PC-9 (cell line): ENCODE data around the gene KCNK5. TPM values are rescaled to one million over a fixed set of nuclear protein-coding genes. Genes with fewer than 3 reads are reported as not detected.

Experiments
- BruUV-seq: library from RNA; stranded (reverse); fragments of 400-500 nt; replicated peaks from 2 replicates; lab custom pipeline; 2021; lab: Mats Ljungman, UMichigan
- CTCF ChIA-PET: fragments of 300-600 bp; sonication (Branson Sonifier 250); formaldehyde crosslinking; loops from one replicate; lab custom pipeline; 2022; ENCODE audit warnings: antibody characterized with exemption; lab: Charles Lee
- POLR2A ChIA-PET: fragments of 300-600 bp; sonication (Branson Sonifier 250); formaldehyde crosslinking; loops from one replicate; lab custom pipeline; 2022; ENCODE audit warnings: antibody characterized with exemption; ENCODE audit not compliant: unreplicated experiment; lab: Charles Lee
- DNase-seq, 2 experiments: peaks; one replicate each; pipeline versions ENCODE4 v3.0.0 to v3.0.0-alpha.2; 2015 to 2022; ENCODE audit warnings: mixed read lengths in 1 of 2
- H2AFZ ChIP-seq: fragments of 200-600 bp; sonication (generic); 2 replicates; pipeline ENCODE4 v1.8.1; 2017; ENCODE audit warnings: antibody characterized with exemption
- H3F3A ChIP-seq: fragments of 200-600 bp; sonication (generic); 2 replicates; pipeline ENCODE4 v1.8.1; 2017; ENCODE audit warnings: antibody characterized with exemption, mild to moderate bottlenecking, low read depth; ENCODE audit not compliant: insufficient read depth
- H3K27ac ChIP-seq: fragments of 200-600 bp; sonication (generic); 2 replicates; pipeline ENCODE4 v1.6.1; 2016; ENCODE audit warnings: mixed run types
- H3K27me3 ChIP-seq: fragments of 200-600 bp; sonication (generic); 2 replicates; pipeline ENCODE4 v1.6.1; 2016; ENCODE audit warnings: low read depth, mixed run types; ENCODE audit not compliant: insufficient read depth
- H3K36me3 ChIP-seq: fragments of 200-600 bp; sonication (generic); 2 replicates; pipeline ENCODE4 v1.6.1; 2016; ENCODE audit warnings: low read depth, mixed run types
- H3K4me1 ChIP-seq: fragments of 200-600 bp; sonication (generic); replicated peaks from 2 replicates; pipeline ENCODE4 v1.6.1; 2016; ENCODE audit warnings: mixed run types; ENCODE audit not compliant: insufficient read depth
- H3K4me2 ChIP-seq: fragments of 200-600 bp; sonication (generic); 2 replicates; pipeline ENCODE4 v1.6.1; 2017; ENCODE audit warnings: mixed run types
- H3K4me3 ChIP-seq: fragments of 200-600 bp; sonication (generic); 2 replicates; pipeline ENCODE4 v1.6.1; 2016; ENCODE audit warnings: mixed run types
- H3K79me2 ChIP-seq: fragments of 200-600 bp; sonication (generic); 2 replicates; pipeline ENCODE4 v1.6.1; 2017; ENCODE audit warnings: low read depth, mixed run types
- H3K9me2 ChIP-seq: fragments of 200-600 bp; sonication (generic); 2 replicates; pipeline ENCODE4 v1.8.1; 2017; ENCODE audit warnings: mild to moderate bottlenecking; ENCODE audit not compliant: insufficient read depth
- H3K9me3 ChIP-seq: fragments of 200-600 bp; sonication (generic); 2 replicates; pipeline ENCODE4 v1.8.1; 2016; ENCODE audit warnings: low read depth; ENCODE audit not compliant: insufficient read depth
- H4K20me1 ChIP-seq: fragments of 200-600 bp; sonication (generic); 2 replicates; pipeline ENCODE4 v1.8.1; 2017; ENCODE audit not compliant: insufficient read depth
- EZH2 ChIP-seq: fragments of 200-600 bp; sonication (generic); IDR thresholded peaks from 2 replicates; pipeline ENCODE4 v1.8.0; 2017; ENCODE audit warnings: antibody characterized with exemption, low read depth
- intact Hi-C: fragments of 100-400 bp; cut with micrococcal nuclease; formaldehyde crosslinking; loops from one replicate; pipeline ENCODE4 v1.10.0; 2022; ENCODE audit not compliant: unreplicated experiment
- total RNA-seq: library from RNA; stranded (reverse); gene quantifications from 2 replicates; pipeline ENCODE4 v1.2.3, GENCODE V29; 2021
- TF ChIP-seq, protein P1 (sequence below): fragments of 200-600 bp; sonication (generic); conservative IDR thresholded peaks from 2 replicates; pipeline ENCODE4 v1.6.1; 2017; ENCODE audit warnings: mixed run types, antibody characterized with exemption, mild to moderate bottlenecking, moderate library complexity

Gene KCNK5
- total RNA-seq, 1 experiment from 2014 or later, result 11.9 TPM

DNA sequence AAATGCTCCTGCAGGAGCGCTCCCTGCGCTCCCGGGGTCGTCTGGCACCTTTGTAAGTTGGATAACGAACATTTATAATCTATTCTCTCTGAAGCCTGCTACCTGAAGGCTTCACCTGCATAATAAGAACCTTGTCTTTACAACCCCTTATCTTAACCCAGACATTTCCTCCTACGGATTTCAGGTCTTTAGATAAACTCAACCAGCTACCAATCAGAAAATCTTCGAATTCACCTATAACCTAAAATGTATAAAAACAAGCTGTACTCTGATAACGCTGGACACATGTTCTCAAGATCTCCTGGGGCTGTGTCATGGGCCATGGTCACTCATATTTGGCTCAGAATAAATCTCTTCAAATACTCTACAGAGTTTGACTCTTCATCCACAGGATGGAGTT, 4.1 kb upstream of the KCNK5 start:
- Histone ChIP-seq H3K36me3 (no peaks in the 10 kb centered on the region), H3K4me2 (no peak overlapping the region), H4K20me1 (no peaks in the 10 kb centered on the region), H3K9me3 (no peaks in the 10 kb centered on the region), H3K79me2 (peaks cover 9% of the 10 kb centered on the region), H3K4me3 (no peak overlapping the region), H3K4me1 (peaks cover 4% of the 10 kb centered on the region), H3F3A (no peaks in the 10 kb centered on the region), H3K9me2 (no peaks in the 10 kb centered on the region), H3K27ac (no peak overlapping the region), H3K27me3 (no peaks in the 10 kb centered on the region), H2AFZ (no peak overlapping the region)
- intact Hi-C loops, result no loop called here
- TF ChIP-seq EZH2, result no peak
- TF ChIP-seq, protein P1, sequence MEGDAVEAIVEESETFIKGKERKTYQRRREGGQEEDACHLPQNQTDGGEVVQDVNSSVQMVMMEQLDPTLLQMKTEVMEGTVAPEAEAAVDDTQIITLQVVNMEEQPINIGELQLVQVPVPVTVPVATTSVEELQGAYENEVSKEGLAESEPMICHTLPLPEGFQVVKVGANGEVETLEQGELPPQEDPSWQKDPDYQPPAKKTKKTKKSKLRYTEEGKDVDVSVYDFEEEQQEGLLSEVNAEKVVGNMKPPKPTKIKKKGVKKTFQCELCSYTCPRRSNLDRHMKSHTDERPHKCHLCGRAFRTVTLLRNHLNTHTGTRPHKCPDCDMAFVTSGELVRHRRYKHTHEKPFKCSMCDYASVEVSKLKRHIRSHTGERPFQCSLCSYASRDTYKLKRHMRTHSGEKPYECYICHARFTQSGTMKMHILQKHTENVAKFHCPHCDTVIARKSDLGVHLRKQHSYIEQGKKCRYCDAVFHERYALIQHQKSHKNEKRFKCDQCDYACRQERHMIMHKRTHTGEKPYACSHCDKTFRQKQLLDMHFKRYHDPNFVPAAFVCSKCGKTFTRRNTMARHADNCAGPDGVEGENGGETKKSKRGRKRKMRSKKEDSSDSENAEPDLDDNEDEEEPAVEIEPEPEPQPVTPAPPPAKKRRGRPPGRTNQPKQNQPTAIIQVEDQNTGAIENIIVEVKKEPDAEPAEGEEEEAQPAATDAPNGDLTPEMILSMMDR, result no peak
- no peak for DNase-seq
- BruUV-seq, result no TSS peak
- ChIA-PET POLR2A (no interaction called here), CTCF (interaction anchor here (0.6 kb wide), 1 partner anchor 21 kb away, joined by 7 read pairs; no protein-coding TSS in a partner anchor)

- Histone ChIP-seq H3K36me3 (peaks cover 4% of the 10 kb centered on the region; the same call in 1 of the 2 replicates), H3K4me3 (no peak overlapping the region), H4K20me1 (no peaks in the 10 kb centered on the region), H2AFZ (no peak overlapping the region), H3K27me3 (no peaks in the 10 kb centered on the region), H3K4me1 (peaks cover 15% of the 10 kb centered on the region), H3F3A (no peaks in the 10 kb centered on the region), H3K27ac (no peak overlapping the region), H3K9me2 (no peaks in the 10 kb centered on the region), H3K79me2 (peaks cover 25% of the 10 kb centered on the region), H3K4me2 (no peak overlapping the region), H3K9me3 (no peaks in the 10 kb centered on the region)
- no TSS peak for BruUV-seq
- TF ChIP-seq, protein P1, result no peak
- no peak for TF ChIP-seq EZH2
- CTCF ChIA-PET, result no interaction called here
- POLR2A ChIA-PET, result no interaction called here
- DNase-seq, result no peak
- intact Hi-C loops, result no loop called here
These were observed 2.4 kb upstream of the KCNK5 start for GRCh38 chr6:39231521-39232243.

DNA sequence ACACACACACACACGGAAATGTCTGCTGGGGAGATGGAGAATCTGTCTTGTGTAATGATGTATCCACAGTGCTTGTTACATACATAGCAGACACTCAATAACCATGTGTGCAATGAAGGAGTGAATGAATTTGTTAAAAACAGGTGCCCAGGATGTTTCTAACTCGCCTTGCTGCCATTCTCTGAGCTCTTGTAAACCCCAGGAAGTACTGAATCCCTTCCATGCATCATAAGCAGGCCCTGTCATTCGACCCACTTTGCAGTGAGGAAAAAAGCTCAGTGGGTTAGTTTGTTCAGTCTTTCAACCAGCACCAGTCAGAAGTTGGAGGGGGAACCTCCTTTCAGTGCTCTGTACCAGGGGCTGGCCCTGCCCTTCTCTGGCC, 1.4 kb upstream of the KCNK5 start:
- Histone ChIP-seq H3K27ac (no peak overlapping the region), H3K79me2 (peaks cover 35% of the 10 kb centered on the region), H3K27me3 (no peaks in the 10 kb centered on the region), H3K4me2 (no peak overlapping the region), H3F3A (no peaks in the 10 kb centered on the region), H3K36me3 (peaks cover 8% of the 10 kb centered on the region; the same call in 1 of the 2 replicates), H3K9me2 (no peaks in the 10 kb centered on the region), H4K20me1 (no peaks in the 10 kb centered on the region; the same call in 1 of the 2 replicates), H3K9me3 (no peaks in the 10 kb centered on the region), H3K4me1 (peaks cover 26% of the 10 kb centered on the region), H2AFZ (no peak overlapping the region), H3K4me3 (no peak overlapping the region)
- no peak for DNase-seq
- CTCF ChIA-PET, result no interaction called here
- intact Hi-C loops, result no loop called here
- POLR2A ChIA-PET, result interaction anchor here (0.5 kb wide), 1 partner anchor 50 kb away, joined by 6 read pairs; no protein-coding TSS in a partner anchor
- BruUV-seq, result no TSS peak
- TF ChIP-seq, protein P1, result no peak
- TF ChIP-seq EZH2, result no peak
